ENCODE results near the gene FBXO46.
"Not testable (repeated sequence)": the region's sequence is repeated elsewhere in the genome, so short reads cannot be mapped to it uniquely, and the experiment has no call there.

FBXO46 gene

DNA sequence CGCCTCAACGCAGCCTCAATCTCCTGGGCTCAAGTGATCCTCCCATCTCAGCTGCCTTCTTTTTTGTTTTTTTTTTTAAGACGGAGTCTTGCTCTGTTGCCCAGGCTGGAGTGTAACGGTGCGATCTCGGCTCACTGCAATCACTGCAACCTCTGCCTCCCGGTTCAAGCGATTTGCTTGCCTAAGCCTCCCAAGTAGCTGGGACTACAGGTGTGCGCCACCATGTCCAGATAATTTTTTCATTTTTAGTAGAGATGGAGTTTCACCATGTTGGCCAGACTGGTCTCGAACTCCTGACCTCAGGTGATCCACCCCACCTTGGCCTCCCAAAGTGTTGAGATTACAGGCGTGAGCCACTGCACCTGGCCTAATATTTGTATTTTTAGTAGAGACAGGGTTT, 10.6 kb downstream of the FBXO46 start:
- not testable (repeated sequence) for DNase-seq

DNA sequence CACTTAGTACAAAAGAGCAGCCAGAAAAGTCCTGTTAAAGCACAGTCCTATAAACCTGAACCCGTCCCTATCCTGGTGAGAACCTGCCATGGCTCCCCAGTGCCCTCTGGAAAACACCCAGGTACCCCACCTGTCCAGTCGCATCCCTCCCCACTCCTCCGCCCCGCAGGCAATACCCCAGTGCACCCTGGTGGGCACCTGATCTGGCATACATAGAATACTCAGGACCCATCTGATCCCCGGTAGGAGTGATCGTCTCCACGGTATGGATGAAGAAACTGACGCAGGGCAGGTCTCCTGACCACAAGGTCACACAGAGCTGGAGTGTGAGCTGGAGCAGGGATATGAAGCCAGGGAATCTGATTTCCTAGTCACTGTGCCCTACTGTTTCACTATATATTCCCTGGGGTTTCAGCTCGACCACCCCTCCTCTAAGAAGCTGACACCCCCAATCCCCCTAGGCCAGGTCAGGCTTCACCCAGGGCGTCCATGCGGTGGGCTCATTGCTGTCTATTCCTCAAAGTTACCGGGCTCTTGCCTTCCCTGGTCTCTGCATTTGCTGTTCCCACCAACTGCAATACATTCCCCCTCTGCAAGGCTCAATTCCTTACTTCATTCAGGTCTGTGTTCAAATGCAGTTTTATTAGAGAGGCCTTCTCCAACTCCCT, 12.6 kb downstream of the FBXO46 start:
- no peak for DNase-seq

DNA sequence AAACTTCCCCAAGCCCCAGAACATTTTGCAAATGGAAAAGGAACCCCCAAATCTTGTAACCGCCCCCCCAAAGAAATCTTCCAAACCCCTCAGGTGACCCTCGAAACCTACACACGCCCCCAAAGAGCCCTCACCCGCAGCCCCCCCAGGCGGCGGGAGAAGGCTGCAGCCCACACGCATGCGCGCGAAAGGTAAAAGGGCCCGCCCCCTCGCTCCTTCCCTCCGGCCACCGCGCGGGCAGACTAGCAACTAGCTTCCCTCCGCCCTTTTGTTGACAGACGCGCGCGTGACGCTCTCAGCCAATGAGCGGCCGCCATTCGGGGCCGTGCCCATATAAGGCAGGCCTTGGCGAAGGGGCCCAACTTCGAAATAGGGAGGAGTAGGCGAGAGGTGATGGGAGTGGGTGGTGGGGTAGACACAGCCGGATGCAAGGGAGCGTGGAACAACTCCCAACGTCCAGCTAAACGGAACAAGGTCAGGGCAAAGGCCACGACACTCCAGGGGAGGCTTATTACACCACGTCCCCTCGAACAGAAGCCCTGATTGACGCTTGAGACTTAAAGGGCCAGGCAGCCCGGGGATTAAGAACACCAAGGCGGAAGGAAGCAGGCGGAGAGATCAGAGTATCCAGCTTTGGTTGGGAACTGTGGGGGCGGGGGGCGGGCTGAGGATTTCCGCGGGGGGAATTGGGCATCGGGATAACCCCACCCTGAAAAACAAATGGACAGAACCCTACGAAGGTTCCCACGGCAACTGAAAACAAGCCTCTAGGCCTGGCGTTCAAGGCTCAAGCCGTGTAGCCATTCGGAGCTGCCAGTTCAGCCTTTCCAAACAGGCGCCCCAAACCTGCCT, 13.3 kb downstream of the FBXO46 start:
- peak; percentile 98 for DNase-seq

DNA sequence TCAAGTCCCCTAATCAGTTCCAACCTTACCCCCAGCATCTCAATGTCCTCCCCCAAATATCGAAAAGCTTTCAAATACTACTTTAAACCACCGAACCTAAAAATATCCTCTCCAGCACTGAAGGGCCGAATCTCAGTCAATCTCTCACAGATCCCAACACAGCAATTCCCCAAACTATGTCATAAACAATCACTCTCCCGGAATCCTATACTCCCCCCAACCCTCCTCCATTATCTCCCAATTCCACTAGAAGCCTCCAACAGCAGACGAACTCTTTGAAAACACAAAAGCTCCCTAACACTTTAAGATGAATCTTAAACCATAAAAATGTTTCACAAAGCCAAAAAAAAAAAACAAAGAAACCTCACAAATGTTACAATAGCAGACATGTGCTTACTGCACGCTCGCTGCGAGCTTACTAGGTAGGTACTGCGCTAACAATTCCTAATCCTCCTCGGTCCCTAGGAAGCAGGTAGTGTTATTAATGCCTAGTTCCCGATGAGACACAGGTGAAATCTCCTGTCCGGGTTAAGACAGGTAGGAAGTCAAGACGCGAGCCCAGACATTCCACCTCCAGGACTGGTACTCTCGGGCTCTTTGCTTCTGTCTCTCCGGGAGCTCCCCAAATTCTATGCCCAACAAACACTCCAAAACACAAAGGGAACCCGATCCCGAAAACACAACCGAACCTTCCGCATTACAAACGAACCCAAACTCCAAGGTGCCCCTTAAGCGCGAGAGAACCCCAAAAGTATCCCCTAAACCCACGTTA, 14.2 kb downstream of the FBXO46 start:
- no peak for DNase-seq

DNA sequence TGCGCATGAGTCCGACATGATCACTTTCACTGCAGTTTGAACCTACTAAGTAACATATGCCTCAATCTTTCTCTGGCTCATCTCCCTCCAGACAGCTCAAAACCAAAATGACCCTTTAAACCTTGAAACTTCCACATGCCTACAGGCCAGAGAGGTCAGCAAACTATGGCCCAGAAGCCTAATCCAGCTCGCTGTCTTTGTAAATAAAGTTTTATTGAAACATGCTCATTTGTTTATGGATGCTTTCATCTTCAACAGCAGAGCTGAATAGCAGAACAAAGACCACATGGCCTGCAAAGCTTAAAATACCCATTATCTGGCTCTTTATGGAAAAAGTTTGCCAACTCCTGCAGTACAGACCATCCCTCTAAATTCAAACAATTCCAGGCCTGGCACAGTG, 15.6 kb downstream of the FBXO46 start:
- DNase-seq, result no peak

DNA sequence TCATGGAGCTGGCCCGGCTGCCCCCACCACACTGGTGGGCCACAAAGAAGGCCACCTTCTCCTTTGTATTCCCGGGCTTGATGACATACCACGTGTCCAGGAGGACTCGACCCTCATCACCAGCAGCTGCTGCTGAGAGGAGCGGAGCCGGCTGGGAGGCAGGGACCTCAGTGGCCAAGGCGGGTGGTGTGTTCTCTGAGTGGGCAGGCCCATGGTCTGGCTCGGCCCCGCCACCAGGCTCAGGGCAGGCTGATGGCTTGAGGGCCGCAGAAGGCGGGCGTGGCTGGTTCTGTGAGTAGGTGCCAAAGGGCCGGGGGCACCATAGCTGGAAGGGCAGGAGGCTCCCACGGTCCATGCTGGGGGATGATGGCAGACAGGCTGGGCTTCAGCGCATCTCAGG, 17.6 kb downstream of the FBXO46 start:
- DNase-seq, result no peak

DNA sequence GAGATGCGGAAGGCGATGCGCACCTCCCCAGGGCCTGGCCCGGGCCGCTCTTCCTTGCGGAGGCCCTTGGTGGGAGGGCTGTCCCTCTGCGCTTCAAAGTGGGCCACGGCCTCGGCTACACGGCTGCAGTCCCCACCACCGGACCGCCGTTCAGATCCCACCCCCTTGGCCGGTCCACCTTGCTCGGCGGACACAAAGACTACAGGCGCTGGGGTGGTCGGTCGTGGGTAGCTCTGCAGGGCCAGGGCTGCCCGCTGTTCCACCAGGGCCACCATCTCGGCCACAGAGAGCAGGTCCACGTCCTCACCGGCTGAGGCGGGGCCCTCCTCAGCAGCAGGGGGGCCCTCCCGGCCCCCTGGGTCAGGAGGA, 18.0 kb downstream of the FBXO46 start:
- no peak for DNase-seq

DNA sequence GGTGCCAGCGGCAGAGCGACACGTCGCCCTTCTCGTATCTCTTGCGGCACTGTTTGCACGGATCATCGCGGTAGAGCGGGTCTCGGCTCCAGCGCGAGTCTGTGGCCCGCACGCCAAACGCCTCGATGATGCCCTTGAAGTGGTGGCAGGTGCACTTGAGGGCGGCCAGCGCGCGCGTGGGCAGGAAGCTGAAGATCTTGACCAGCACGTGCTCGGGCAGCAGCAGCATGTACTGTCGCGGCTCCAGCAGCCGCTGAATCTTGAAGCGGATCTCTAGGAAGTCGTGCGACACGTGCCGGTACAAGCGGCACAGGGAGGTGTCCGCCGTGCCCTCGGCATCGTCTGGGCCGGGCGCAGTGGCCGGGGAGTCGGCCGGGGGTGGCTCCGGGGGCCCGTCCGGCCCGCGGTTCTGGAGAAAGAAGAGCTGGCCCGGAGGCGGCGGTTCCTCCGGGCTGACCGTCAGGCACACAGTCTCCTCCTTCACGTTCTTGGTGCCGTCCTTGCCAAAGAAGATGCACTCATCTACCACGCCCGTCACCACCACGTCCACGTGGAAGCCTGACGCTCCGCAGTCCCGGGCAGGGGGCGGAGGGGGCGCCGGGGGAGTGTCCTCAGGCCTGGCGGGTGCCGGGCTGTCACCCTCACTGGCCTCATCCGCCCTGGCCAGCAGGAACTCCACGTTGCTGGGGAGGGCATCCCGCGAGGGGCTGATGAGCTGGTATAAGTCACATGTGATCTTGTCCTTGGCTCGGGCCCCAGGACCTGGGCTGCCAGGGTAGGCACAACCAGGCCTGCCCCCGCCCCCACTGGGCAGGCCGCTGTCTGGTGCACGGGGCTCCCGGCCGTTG, 18.6 kb downstream of the FBXO46 start:
- DNase-seq, result no peak

DNA sequence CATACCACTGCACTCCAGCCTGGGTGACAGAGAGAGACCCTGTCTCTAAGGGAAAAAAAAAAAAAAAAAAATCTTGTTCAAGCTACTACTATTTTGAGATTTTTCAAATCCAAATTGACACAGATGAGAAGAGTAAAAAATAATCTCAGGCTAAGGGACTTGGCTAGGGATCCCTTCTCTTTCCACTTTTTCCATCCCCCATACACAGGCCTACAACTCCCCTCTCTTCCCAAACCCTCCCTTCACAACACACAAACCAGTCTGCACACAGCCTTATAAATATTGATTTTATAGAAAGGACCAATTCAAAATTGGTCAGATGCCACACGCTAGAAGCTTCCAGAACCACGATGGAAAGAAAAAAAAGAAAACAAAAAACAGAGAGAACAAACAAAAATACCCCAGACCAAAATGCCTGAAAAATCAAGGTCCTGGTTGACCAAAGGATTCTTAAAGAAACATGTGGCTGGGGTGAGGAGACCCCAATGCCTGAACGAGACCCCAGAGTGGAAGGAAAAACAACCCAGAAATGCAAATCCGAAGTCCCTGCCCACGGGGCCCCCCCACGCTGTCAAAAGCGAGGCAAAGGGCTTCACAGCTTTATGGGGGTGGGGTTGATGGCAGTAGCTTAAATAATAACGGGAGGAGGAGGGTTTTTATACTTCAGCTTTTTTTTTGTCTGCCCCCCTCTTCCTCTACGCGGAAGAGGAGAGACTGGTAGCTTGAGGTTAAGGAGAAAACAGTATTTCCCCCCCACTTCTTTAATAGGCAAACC, 20.2 kb downstream of the FBXO46 start:
- no peak for DNase-seq

DNA sequence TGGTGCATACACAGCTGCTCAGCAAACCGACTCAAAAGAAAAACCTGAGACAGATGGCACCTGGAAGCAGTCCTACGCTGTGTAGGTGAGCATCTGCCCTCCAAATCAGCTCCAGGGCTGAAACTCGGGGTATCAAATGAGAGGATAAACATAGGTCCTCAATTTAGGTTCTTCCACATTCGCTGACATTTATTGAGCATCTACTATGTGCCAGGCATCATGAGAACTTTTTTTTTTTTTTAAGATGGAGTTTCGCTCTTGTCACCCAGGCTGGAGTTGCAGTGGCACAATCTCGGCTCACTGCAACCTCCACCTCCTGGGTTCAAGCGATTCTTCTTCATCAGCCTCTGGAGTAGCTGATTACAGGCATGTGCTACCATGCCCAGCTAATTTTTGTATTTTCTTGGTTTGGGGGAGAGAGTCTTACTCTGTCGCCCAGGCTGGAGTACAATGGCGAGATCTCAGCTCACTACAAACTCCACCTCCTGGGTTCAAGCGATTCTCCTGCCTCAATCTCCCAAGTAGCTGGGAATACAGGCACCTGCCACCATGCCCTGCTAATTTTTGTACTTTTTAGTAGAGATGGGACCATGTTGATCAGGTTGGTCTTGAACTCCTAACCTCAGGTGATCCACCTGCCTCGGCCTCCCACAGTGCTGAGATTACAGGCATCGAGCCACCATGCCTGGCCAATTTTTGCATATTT, 24.8 kb downstream of the FBXO46 start:
- no peak for DNase-seq

DNA sequence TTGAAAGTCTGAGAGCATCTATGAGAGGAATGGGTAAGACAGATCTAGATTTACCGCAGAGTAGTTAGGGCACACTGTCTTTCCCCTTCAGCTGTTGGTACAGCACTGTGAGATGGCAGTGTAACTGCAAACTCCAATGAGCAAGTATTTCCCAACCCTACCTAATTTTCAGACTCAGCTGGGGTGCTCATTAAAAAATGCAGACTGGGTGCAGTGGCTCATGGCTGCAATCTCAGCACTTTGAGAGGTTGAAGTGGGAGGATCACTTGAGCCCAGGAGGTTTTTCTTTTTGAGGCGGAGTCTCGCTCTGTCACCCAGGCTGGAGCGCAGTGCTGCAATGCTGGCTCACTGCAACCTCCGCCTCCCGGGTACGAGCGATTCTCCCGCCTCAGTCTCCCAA, 25.6 kb downstream of the FBXO46 start:
- no peak for DNase-seq

DNA sequence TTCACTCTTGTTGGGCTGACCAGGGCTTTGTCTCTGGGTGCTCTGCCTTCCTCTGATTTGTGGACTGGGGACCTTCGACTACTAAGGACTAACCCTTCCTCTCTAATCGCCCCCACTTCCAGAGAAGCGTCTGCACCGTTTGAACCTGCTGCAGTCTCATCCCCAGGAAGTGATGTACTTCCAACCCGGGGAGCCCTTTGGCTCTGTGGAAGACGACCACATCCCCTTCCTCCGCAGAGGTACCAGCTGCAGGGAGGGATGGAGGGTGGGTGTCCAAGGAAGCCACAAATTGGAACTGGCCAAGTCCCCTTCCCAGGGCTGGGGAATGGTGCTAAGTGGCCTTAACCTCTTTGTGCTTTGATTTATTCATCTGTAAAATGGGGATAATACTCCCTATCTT, 29.0 kb downstream of the FBXO46 start:
- DNase-seq, result no peak

DNA sequence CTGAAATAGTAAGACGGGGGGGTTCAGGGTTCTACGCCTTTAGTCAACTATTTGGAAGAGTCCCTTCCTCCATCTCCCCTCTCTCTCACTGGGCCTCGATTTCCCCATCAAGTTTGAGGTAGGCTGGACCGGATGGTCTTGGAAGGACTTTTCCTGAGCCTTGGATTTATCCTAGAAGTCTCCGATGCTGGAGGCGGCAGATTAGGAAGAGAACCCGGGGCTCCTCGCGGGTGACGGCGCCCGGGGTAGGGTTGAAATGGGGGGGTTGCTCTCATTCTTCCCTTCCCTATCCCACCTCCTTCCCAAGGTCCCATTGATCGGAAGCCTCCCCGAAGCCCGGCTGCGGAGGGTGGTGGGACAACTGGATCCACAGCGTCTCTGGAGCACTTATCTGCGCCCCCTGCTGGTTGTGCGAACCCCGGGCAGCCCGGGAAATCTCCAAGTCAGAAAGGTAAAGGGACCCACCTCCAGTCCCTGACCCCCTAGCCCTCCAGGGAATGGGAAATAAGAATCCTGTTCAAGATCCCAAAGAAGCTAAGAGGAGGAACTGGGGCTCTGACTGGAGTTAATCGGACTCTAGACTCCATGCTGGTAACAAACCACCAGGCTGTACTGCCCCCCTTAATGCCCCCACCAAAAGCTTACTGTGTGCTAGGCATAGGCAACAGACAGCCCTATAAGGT, 37.4 kb downstream of the FBXO46 start:
- no peak for DNase-seq

DNA sequence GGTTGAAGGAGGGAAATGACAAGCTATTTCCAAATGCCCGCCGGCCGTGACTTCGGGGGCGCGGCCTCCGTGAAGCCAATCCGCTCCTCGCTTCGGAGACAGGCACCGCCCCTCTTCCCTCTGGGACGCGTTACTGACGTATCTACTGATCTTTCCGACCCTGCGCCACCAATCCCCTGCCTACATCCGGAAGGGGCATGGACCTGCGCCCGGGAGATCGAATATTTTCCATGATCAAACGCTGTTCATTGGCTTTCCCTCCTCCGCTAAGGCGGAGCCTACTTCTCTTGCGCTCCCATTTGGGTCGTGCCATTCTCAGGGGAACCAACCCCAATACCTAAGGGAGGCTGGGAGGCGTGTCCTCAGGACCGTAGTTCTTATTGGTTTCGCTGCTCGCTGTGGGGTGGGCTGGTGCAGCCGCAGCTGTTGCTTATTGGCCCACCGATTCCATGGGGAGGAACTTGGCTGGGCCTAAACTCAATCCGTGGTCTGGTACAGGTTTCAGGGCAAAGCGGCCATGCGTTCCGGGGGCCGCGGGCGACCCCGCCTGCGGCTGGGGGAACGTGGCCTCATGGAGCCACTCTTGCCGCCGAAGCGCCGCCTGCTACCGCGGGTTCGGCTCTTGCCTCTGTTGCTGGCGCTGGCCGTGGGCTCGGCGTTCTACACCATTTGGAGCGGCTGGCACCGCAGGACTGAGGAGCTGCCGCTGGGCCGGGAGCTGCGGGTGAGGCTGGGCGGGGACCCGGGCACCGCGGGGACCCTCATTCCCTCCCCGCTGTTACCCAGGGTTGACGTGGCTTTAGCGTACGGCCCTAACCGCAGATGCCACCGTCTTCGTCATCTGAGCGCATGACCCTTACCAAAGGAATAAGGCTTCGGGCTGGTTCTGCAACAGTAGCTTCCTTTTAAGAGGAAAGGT, 38.2 kb downstream of the FBXO46 start, which contains the start of gene QPCTL:
Gene QPCTL, plus strand, starts transcription at position 480 of the 919 bp plus-strand sequence. Its CDS starts 38 bp downstream, at position 518.
- peak; percentile 75 for DNase-seq

DNA sequence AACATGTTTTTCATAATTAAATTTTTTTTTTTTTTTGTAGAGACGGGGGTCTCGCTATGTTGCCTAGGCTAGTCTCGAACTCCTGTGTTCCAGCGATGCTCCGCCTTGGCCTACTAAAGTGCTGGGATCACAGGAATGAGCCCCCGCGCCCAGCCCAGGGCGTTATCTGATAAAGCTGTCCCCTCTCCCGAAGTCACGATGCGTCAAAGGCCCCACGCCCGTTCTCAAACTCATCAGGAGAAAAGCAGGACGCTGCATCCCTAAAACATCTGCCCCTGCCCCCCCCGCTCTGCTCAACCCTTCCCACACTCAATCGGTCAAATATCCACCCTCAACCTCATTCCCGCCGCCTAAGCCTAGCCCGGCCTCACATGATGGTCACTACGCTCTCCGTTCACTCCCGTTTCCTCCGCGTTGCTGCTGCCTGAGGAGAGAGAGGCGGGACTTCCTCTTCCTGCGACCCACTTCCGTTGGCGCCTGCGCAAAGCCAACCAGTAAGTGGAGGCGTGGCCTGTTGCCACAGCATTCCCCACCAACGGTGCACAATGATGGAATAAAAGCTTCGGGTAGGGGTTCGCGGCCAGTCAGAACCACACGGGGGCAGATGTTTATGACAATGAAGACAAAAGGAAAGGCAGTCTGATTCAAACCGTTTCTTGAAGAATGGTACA, 39.0 kb downstream of the FBXO46 start, which contains the start of gene SNRPD2:
Gene SNRPD2, minus strand, starts transcription at position 438 of the 671 bp plus-strand sequence. Its CDS starts 65 bp downstream, at position 373.
- DNase-seq, result peak; percentile 73

DNA sequence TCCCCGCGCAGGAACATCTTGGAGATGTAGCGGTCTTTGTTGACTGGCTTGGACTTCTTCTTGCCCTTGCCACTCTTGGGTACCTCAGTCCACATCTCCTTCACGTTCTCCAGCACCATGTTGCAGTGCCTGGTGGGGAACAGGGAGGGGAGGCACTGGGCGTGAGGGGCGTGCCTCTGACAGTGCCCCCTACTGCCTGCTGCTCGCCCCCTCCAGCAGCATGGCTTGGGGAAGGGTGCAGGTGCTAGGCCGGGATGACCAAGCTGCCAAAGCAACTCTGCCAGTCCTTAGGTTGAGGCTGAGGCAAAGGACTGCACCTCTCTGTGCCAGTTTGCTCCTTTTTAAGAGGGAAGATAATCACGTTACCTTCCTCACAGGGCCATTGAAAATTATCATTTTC, 43.1 kb downstream of the FBXO46 start:
- DNase-seq, result no peak

DNA sequence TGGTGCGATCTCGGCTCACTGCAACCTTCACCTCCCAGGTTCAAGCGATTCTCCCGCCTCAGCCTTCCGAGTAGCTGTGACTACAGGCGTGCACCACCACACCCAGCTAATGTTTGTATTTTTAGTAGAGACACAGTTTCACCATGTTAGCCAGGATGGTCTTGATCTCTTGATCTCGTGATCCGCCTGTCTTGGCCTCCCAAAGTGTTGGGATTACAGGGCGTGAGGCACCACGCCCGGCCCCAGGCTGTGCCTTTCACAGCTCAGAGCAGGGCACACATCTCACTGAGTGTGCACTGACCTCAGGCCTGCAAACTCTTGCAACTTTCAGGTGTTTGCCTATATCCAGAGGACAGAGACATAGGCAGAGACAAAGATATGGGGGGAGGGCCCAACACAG, 45.7 kb downstream of the FBXO46 start:
- not testable (repeated sequence) for DNase-seq

DNA sequence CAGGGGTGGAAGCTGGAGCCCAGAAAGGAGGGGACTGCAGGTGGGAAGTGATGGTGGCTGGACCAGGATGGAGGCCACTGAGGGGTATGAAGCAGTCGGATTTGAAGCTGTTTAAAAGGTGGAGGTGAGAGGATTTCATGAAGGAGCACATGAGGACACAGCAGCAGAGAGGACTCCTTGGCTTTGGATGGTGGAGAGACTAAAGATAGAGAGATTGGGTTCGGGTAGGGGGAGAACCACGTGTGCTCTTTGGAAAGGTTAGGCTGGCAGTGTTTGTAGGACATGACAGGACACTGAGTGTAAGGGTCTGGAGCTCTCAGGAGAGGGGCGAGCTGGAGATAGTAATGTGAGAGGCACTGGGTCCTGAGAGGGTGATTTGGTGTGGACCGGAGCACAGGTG, 47.8 kb downstream of the FBXO46 start:
- no peak for DNase-seq

DNA sequence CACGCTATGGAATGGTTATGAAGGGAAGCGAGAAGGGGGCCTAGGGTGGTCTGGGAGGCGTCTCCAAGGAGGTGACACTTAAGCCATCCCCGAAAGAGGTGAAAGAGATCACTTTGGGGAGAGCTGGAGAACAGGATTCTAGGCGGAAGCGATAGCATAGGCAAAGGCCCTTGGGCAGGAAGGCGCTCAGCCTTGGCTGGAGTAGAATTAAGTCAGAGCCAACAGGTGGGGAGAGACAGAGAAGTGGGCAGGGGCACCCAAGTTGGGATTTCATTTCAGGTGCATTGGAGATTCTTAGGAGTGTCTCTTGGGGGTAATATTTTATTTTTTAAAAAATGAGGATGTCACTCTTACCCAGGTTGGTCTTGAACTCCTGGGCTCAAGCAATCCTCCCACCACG, 48.6 kb downstream of the FBXO46 start:
- no peak for DNase-seq

All from activated gamma-delta T cell (primary cell).